ENCODE results near the gene TRIM66. TPM values are rescaled to one million over a fixed set of nuclear protein-coding genes. Genes with fewer than 3 reads are reported as not detected.

Gene TRIM66
- total RNA-seq, 4 donors from 2014 or later: 12.1 to 34.2 (median 19.8) TPM

GRCh38 chr11:8642196-8642841 lies 40.1 kb downstream of the TRIM66 start:
- no peak for TF ChIP-seq CTCF (IDR thresholded peaks at IDR 0.05)
- no peak for TF ChIP-seq POLR2A (IDR thresholded peaks at IDR 0.05)
- no peak for DNase-seq
- H3K36me3 ChIP-seq: peaks cover 0 to 68% (median 0%) of the 10 kb centered on the region in 3 donors
- no peaks in the 10 kb centered on the region for H3K27me3 ChIP-seq
- H3K9me3 ChIP-seq: no peaks in the 10 kb centered on the region
- no peak overlapping the region for H3K27ac ChIP-seq
- H3K4me3 ChIP-seq: no peak overlapping the region
- no peaks in the 10 kb centered on the region for H3K4me1 ChIP-seq

- Histone ChIP-seq H3K4me3 (no peak overlapping the region), H3K27me3 (no peaks in the 10 kb centered on the region), H3K27ac (no peak overlapping the region), H3K4me1 (no peaks in the 10 kb centered on the region), H3K36me3 (peaks cover 0 to 73% (median 0%) of the 10 kb centered on the region in 3 donors), H3K9me3 (peaks cover 0 to 3% (median 0%) of the 10 kb centered on the region in 4 donors)
- DNase-seq: no peak
- no peak for TF ChIP-seq CTCF (IDR thresholded peaks at IDR 0.05)
- no peak for TF ChIP-seq POLR2A (IDR thresholded peaks at IDR 0.05)
These were observed 41.1 kb downstream of the TRIM66 start for GRCh38 chr11:8641332-8641731.

GRCh38 chr11:8640267-8640906 lies 42.1 kb downstream of the TRIM66 start:
- Histone ChIP-seq H3K27me3 (no peaks in the 10 kb centered on the region), H3K9me3 (peaks cover 0 to 10% (median 0%) of the 10 kb centered on the region in 4 donors), H3K4me3 (no peak overlapping the region), H3K27ac (no peak overlapping the region), H3K4me1 (no peaks in the 10 kb centered on the region), H3K36me3 (peaks cover 0 to 73% (median 0%) of the 10 kb centered on the region in 3 donors)
- no peak for DNase-seq
- no peak for TF ChIP-seq CTCF (IDR thresholded peaks at IDR 0.05)
- TF ChIP-seq POLR2A (IDR thresholded peaks at IDR 0.05): no peak

- peaks cover 0 to 73% (median 0%) of the 10 kb centered on the region in 3 donors for H3K36me3 ChIP-seq
- TF ChIP-seq POLR2A (IDR thresholded peaks at IDR 0.05): no peak
- TF ChIP-seq CTCF (IDR thresholded peaks at IDR 0.05): no peak
These were observed 42.8 kb downstream of the TRIM66 start for GRCh38 chr11:8639655-8640054.

GRCh38 chr11:8638300-8638699 lies 44.2 kb downstream of the TRIM66 start:
- Histone ChIP-seq H3K4me1 (no peaks in the 10 kb centered on the region), H3K27ac (no peak overlapping the region), H3K27me3 (no peaks in the 10 kb centered on the region), H3K4me3 (no peak overlapping the region), H3K9me3 (peaks cover 0 to 10% (median 0%) of the 10 kb centered on the region in 4 donors), H3K36me3 (peaks cover 0 to 73% (median 0%) of the 10 kb centered on the region in 3 donors)
- DNase-seq: no peak
- TF ChIP-seq CTCF (IDR thresholded peaks at IDR 0.05): no peak
- TF ChIP-seq POLR2A (IDR thresholded peaks at IDR 0.05): no peak

More at GRCh38 chr11:8639655-8640054, 42.8 kb downstream of the TRIM66 start:
- peaks cover 0 to 10% (median 0%) of the 10 kb centered on the region in 4 donors for H3K9me3 ChIP-seq
- no peak for DNase-seq
- H3K27ac ChIP-seq: no peak overlapping the region
- no peak overlapping the region for H3K4me3 ChIP-seq
- no peaks in the 10 kb centered on the region for H3K4me1 ChIP-seq
- H3K27me3 ChIP-seq: no peaks in the 10 kb centered on the region

Data from Peyer's patch (tissue), 4 donors.